ENCODE results near the gene FXR1.
"Not testable (repeated sequence)": the region's sequence is repeated elsewhere in the genome, so short reads cannot be mapped to it uniquely, and the experiment has no call there.

DNA sequence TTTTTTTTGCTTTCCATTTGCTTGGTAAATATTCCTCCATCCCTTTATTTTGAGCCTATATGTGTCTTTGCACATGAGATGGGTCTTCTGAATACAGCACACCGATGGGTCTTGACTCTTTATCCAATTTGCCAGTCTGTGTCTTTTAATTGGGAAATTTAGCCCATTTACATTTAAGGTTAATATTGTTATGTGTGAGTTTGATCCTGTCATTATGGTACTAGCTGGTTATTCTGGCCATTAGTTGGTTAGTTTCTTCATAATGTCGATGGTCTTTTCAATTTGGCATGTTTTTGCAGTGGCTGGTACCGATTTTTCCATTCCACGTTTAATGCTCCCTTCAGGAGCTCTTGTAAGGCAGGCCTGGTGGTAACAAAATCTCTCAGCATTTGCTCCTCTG, 89.9 kb downstream of the FXR1 start:
- TF ChIP-seq POLR2A (IDR thresholded peaks at IDR 0.05) = not testable (repeated sequence)
- TF ChIP-seq, protein P1, sequence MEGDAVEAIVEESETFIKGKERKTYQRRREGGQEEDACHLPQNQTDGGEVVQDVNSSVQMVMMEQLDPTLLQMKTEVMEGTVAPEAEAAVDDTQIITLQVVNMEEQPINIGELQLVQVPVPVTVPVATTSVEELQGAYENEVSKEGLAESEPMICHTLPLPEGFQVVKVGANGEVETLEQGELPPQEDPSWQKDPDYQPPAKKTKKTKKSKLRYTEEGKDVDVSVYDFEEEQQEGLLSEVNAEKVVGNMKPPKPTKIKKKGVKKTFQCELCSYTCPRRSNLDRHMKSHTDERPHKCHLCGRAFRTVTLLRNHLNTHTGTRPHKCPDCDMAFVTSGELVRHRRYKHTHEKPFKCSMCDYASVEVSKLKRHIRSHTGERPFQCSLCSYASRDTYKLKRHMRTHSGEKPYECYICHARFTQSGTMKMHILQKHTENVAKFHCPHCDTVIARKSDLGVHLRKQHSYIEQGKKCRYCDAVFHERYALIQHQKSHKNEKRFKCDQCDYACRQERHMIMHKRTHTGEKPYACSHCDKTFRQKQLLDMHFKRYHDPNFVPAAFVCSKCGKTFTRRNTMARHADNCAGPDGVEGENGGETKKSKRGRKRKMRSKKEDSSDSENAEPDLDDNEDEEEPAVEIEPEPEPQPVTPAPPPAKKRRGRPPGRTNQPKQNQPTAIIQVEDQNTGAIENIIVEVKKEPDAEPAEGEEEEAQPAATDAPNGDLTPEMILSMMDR (IDR thresholded peaks at IDR 0.05) = not testable (repeated sequence)
